Uterus (tissue), 2 donors: ENCODE data around the gene ELF4.

Experiments used
- POLR2A ChIP-seq, 2 donors: fragments of 450-650 bp; IDR thresholded peaks; one replicate each; pipeline ENCODE4 v1.6.1; 2016; ENCODE audit warnings: antibody characterized with exemption in 2 of 2, mild to moderate bottlenecking in 1 of 2, moderate library complexity in 1 of 2
- TF ChIP-seq, protein P1 (sequence below), 4 experiments: fragments of 200-600 bp in 2 of 4; fragments of 450-650 bp in 2 of 4; sonication (generic) in 2 of 4; IDR thresholded peaks; one replicate each; pipeline ENCODE4 v1.5.1; 2016 to 2019; ENCODE audit warnings: antibody characterized with exemption in 4 of 4, mild to moderate bottlenecking in 2 of 4, moderate library complexity in 1 of 4

- TF ChIP-seq, protein P1, sequence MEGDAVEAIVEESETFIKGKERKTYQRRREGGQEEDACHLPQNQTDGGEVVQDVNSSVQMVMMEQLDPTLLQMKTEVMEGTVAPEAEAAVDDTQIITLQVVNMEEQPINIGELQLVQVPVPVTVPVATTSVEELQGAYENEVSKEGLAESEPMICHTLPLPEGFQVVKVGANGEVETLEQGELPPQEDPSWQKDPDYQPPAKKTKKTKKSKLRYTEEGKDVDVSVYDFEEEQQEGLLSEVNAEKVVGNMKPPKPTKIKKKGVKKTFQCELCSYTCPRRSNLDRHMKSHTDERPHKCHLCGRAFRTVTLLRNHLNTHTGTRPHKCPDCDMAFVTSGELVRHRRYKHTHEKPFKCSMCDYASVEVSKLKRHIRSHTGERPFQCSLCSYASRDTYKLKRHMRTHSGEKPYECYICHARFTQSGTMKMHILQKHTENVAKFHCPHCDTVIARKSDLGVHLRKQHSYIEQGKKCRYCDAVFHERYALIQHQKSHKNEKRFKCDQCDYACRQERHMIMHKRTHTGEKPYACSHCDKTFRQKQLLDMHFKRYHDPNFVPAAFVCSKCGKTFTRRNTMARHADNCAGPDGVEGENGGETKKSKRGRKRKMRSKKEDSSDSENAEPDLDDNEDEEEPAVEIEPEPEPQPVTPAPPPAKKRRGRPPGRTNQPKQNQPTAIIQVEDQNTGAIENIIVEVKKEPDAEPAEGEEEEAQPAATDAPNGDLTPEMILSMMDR (IDR thresholded peaks at IDR 0.05), result no peak
- no peak for TF ChIP-seq POLR2A (IDR thresholded peaks at IDR 0.05)
These were observed 60.5 kb downstream of the ELF4 start for GRCh38 chrX:130049821-130050220.
